Measurements from ENCODE around the gene PIK3C3. TPM values are rescaled to one million over a fixed set of nuclear protein-coding genes. Genes with fewer than 3 reads are reported as not detected.
"Not testable (repeated sequence)": the region's sequence is repeated elsewhere in the genome, so short reads cannot be mapped to it uniquely, and the experiment has no call there.

PIK3C3 gene
- total RNA-seq, 2 experiments from 2014 or later: 52.8 to 56.7 TPM

DNA sequence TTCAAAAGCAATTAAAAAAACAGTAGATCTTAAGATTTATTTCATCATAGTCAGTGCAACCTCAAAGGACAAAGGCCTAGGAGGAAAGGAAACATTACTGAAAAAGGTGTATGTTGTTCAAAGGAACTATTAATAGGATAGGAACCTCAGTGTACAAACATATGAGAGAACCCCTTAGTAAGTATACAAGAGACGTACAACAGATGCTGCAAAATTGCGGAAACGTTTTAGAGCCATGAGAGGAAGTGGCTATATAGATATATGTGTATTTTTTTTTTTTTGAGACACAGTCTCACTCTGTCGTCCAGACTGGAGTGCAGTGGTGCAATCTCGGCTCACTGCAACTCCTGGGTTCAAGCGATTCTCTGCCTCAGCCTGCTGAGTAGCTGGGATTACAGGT is 22.2 kb downstream of the PIK3C3 start:
- Mint-ChIP-seq H3K27me3 (no peaks in the 10 kb centered on the region), H3K4me1 (peaks cover 38% of the 10 kb centered on the region), H3K36me3 (peaks cover 17% of the 10 kb centered on the region), H3K9me3 (no peaks in the 10 kb centered on the region), H3K4me3 (no peak overlapping the region), H3K27ac (peak overlapping the region; percentile 8)
- no peak for DNase-seq

DNA sequence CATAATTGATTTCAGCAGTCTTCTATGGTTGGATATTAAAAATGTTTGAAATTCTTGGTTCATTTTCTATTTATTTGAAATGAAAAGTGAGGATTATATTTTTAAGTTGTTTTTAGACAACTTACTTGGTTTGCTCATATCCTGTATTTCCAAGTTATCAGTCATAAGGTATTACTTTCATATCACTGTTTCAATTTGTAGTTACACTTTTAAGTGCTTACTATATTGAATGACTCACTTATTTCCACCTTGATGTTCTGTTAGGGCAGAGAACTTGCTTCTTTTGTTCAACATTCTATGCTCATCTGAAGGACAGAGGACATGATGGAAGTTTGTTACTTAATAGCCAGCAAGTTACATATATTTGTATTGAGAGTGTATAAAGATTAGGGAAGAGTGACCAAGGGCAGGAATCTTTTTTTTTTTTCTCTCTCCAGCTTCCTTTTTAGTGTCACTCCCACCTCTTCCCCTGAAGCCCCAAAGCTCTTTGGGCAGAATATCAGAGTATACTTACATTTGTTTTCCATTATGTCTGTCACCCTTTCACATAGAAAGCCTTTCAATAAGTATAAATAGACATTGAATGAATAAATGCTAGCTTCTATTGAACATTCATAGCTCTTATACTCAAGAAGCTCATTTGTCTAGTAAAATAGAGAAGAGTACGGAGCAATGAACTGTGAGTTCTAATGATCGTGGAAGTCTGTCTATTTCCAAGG is 28.1 kb downstream of the PIK3C3 start:
- Mint-ChIP-seq H3K27me3 (no peaks in the 10 kb centered on the region), H3K27ac (peak overlapping the region; percentile 92), H3K36me3 (peaks cover 13% of the 10 kb centered on the region), H3K4me3 (peak overlapping the region; percentile 65), H3K4me1 (peaks cover 30% of the 10 kb centered on the region), H3K9me3 (no peaks in the 10 kb centered on the region)
- no peak for DNase-seq

DNA sequence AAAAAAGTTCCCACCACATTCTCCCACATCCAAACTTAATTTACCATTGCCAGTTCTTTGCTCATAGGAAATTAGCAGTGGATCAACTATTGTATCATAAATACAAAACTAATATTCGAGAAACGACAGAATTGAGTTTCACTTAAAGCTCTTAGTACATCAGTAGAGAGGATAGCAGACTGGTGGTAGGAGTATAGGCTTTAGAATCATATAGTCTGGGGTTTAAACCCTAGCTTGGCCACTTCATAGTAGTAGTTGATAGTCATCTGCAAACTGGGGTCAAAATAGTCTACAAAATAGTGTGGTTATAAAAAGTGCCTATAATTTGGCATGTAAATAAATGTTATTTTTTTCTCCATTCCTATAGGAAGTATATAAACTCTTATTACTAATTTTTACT is 30.9 kb downstream of the PIK3C3 start:
- no peak overlapping the region for H3K4me3 Mint-ChIP-seq
- no peaks in the 10 kb centered on the region for H3K9me3 Mint-ChIP-seq
- no peak for DNase-seq
- H3K27ac Mint-ChIP-seq: no peak overlapping the region
- H3K36me3 Mint-ChIP-seq: peaks cover 14% of the 10 kb centered on the region
- H3K27me3 Mint-ChIP-seq: no peaks in the 10 kb centered on the region
- peaks cover 30% of the 10 kb centered on the region for H3K4me1 Mint-ChIP-seq

DNA sequence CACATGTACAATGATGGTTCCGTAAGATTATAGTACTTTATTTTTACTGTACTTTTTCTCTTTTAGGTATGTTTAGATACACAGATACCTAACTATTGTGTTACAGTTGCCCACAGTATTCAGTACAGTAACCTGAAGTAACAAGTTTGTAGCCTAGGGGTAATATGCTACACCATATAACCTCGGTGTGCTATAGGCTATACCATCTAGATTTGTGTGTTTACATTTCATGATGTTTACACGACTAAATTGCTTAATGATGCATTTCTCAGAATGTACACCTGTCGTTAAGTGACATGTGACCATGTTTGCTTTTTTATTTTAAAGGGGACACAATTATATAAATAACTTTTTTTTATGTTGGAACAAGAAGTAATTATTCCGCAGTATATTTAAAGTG is 34.5 kb downstream of the PIK3C3 start:
- H3K4me3 Mint-ChIP-seq: no peak overlapping the region
- H3K36me3 Mint-ChIP-seq: peaks cover 29% of the 10 kb centered on the region
- H3K9me3 Mint-ChIP-seq: no peaks in the 10 kb centered on the region
- H3K27ac Mint-ChIP-seq: no peak overlapping the region
- H3K4me1 Mint-ChIP-seq: peaks cover 13% of the 10 kb centered on the region
- H3K27me3 Mint-ChIP-seq: no peaks in the 10 kb centered on the region
- DNase-seq: no peak

DNA sequence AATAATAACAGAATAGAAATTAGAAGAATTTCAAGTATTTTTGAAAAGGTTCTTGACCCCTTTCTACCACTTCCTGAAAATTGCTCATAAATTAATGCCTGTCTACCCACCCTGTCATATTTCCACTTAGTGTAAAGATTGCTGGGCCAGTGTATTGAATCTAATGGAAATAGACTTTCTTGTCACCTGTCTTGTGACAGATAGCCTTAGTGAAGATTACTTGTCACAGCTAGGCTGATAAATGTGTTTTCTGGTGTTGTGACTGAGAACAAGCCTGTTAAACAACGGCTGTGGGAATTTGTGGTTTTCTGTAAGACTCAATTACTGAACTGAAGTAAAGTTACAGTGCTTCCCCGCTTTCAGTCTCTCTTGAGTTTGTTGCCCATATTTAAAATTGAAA is 37.0 kb downstream of the PIK3C3 start:
- no peak overlapping the region for H3K4me3 Mint-ChIP-seq
- no peak for DNase-seq
- H3K36me3 Mint-ChIP-seq: peaks cover 26% of the 10 kb centered on the region
- H3K9me3 Mint-ChIP-seq: no peaks in the 10 kb centered on the region
- H3K4me1 Mint-ChIP-seq: peaks cover 4% of the 10 kb centered on the region
- no peak overlapping the region for H3K27ac Mint-ChIP-seq
- no peaks in the 10 kb centered on the region for H3K27me3 Mint-ChIP-seq

DNA sequence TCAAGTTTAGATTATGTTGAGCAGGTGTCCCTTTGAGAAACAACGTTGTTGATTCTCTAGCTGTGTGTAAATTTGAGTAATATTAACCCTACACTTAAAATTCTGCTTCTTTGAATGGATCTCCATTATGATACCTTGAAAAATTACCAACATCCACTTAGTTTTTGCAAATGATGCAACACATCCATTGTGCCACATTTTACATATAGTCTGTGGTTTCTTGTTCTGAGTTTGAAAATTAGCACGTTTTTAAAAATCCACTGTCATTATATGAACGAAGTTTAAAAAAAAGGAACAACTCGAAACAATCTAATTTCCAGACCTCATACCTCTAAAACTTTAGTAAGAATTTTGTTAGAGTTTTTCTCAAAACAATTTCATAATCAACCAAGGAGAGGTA is 37.7 kb downstream of the PIK3C3 start:
- no peak overlapping the region for H3K27ac Mint-ChIP-seq
- H3K27me3 Mint-ChIP-seq: no peaks in the 10 kb centered on the region
- H3K4me1 Mint-ChIP-seq: peaks cover 4% of the 10 kb centered on the region
- DNase-seq: no peak
- H3K36me3 Mint-ChIP-seq: peaks cover 25% of the 10 kb centered on the region
- H3K4me3 Mint-ChIP-seq: no peak overlapping the region
- H3K9me3 Mint-ChIP-seq: no peaks in the 10 kb centered on the region

DNA sequence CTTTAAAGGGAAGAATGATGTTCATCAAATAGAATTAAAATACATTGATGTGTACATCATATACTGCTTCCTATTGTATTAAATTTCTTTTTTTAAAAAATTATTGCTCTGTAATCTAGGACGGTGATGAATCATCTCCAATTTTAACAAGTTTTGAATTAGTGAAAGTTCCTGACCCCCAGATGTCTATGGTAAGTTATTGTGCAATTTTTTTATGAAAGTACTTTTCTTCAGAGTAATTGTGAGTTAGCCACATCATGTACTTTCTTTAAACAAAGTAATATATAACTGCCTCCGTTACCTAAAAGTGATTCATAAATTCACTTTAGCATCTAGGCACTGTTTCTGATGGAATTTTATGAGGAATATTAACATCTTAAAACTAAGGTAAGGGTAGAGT is 38.1 kb downstream of the PIK3C3 start:
- no peak for DNase-seq
- Mint-ChIP-seq H3K36me3 (peaks cover 23% of the 10 kb centered on the region), H3K9me3 (no peaks in the 10 kb centered on the region), H3K27me3 (no peaks in the 10 kb centered on the region), H3K27ac (peak overlapping the region; percentile 20), H3K4me3 (no peak overlapping the region), H3K4me1 (peaks cover 4% of the 10 kb centered on the region)

DNA sequence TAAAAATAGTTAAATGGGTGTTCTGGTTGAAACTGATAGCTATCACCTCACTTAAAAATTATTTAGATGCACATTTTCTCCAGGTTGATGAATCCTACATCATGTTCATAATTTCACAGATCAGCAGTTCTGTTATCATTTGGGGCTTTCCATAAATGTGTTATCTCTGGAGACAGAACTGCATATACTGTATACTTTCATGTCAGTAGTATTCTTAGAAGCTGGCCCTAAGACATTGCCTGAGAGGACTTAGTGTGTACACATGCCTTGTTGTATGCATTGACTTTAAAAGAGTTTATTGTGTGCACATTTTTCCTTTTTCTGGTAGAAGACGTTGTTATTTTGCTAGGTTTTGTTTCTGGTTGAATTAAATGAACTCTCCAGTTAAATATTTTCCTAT is 41.0 kb downstream of the PIK3C3 start:
- Mint-ChIP-seq H3K9me3 (no peaks in the 10 kb centered on the region), H3K4me3 (no peak overlapping the region), H3K27ac (no peak overlapping the region)

DNA sequence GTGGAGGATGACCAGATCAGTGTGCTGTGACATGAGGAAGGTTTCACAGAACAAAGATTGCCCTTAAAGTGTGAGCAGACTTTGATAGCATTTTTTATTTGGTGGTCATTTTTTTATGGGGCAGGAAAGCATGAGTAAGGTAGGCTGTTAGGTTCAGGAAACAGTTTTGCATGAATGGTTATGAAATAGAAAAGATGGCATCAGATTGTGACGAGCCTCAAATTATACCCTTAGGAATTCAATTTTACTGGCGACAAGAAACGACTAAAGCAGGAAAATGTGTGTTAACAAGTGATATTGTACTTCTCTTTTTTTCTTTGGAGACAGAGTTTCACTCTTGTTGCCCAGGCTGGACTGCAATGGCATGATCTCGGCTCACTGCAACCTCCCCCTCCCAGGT is 44.7 kb downstream of the PIK3C3 start:
- H3K27me3 Mint-ChIP-seq: no peaks in the 10 kb centered on the region
- no peaks in the 10 kb centered on the region for H3K4me1 Mint-ChIP-seq
- no peaks in the 10 kb centered on the region for H3K9me3 Mint-ChIP-seq
- H3K36me3 Mint-ChIP-seq: peaks cover 47% of the 10 kb centered on the region
- H3K27ac Mint-ChIP-seq: no peak overlapping the region
- no peak for DNase-seq
- no peak overlapping the region for H3K4me3 Mint-ChIP-seq

More for the DNA sequence above, 41.0 kb downstream of the PIK3C3 start:
- Mint-ChIP-seq H3K36me3 (peaks cover 41% of the 10 kb centered on the region), H3K4me1 (peaks cover 4% of the 10 kb centered on the region), H3K27me3 (no peaks in the 10 kb centered on the region)
- no peak for DNase-seq

DNA sequence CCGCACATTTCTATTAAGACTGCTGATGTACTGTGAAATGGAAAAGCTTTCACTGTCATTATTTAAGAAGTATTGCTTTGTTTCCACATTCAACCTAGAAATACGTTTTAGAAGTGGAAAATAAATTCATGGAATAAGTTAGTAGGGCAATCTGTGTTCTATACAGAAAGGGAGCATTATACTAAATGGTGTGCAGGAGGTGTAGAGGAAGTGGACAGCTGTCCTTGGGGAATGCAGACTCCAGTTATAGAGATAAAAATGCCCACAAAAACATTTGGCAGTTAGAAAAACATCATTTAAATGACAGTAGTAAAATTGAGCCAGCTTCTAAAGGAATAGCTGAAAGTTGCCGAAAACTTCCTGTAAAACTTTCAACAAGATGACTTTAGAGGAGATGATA is 46.8 kb downstream of the PIK3C3 start:
- no peak overlapping the region for H3K4me3 Mint-ChIP-seq
- H3K27ac Mint-ChIP-seq: no peak overlapping the region
- H3K4me1 Mint-ChIP-seq: peaks cover 3% of the 10 kb centered on the region
- no peaks in the 10 kb centered on the region for H3K9me3 Mint-ChIP-seq
- no peaks in the 10 kb centered on the region for H3K27me3 Mint-ChIP-seq
- peaks cover 57% of the 10 kb centered on the region for H3K36me3 Mint-ChIP-seq
- DNase-seq: no peak

DNA sequence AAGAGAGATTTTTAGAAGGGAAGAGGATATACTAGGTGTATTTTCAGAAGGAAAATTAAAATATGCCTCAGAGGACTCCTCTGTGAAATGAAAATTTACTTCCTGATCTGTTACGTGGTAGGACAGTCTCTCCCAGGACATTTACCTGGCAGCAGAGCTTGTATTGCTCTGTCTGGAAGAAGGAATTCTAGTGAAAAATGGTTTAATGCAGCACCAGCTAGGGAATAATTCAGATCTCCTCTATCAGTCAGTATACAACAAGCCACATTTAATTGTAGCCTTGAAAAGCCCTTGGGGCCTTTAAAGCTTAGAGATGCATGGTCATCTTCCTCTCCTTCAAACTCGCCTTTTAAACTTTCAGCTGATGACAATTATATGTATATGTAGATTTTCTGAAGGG is 49.6 kb downstream of the PIK3C3 start:
- H3K36me3 Mint-ChIP-seq: peaks cover 53% of the 10 kb centered on the region

DNA sequence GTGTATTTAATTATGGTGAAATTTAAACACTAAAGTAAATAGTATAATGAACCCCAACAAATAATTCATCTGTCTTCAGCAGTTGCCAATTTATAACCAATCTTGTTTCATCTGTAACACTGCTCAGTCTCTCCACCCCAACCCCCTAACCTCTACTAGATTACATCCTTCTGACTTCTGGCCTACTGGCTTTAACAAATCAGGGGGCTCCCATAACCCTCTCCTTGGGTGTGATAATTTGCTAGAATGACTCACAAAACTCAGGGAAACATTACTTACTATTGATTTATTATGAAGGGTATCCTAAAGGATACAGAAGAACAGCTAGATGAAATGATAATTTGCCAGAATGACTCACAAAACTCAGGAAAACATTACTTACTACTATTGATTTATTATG is 50.7 kb downstream of the PIK3C3 start:
- no peak for DNase-seq
- Mint-ChIP-seq H3K36me3 (peaks cover 52% of the 10 kb centered on the region), H3K9me3 (no peaks in the 10 kb centered on the region), H3K27me3 (no peaks in the 10 kb centered on the region), H3K27ac (no peak overlapping the region), H3K4me3 (no peak overlapping the region), H3K4me1 (peaks cover 13% of the 10 kb centered on the region)

More for the DNA sequence above, 49.6 kb downstream of the PIK3C3 start:
- no peaks in the 10 kb centered on the region for H3K9me3 Mint-ChIP-seq
- no peak overlapping the region for H3K4me3 Mint-ChIP-seq
- no peak for DNase-seq
- H3K4me1 Mint-ChIP-seq: peaks cover 6% of the 10 kb centered on the region
- no peaks in the 10 kb centered on the region for H3K27me3 Mint-ChIP-seq
- no peak overlapping the region for H3K27ac Mint-ChIP-seq

DNA sequence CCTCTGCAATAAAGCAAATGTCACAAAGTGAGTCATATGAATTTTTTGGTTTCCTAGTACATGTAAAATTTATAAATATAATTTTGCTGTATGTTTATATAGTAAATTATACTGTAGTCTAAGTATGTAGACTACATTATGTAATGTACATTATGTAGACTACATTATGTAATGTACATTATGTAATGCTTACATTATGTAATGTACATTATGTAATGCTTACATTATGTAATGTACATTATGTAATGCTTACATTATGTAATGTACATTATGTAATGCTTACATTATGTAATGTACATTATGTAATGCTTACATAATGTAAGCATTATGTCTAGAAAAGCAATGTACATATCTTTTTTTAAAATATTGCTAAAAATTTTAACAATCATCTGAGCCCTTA is 54.4 kb downstream of the PIK3C3 start:
- H3K27ac Mint-ChIP-seq, H3K9me3 Mint-ChIP-seq, H3K4me3 Mint-ChIP-seq, DNase-seq, H3K27me3 Mint-ChIP-seq: not testable (repeated sequence)
- Mint-ChIP-seq H3K4me1 (peaks cover 22% of the 10 kb centered on the region), H3K36me3 (peaks cover 42% of the 10 kb centered on the region)

DNA sequence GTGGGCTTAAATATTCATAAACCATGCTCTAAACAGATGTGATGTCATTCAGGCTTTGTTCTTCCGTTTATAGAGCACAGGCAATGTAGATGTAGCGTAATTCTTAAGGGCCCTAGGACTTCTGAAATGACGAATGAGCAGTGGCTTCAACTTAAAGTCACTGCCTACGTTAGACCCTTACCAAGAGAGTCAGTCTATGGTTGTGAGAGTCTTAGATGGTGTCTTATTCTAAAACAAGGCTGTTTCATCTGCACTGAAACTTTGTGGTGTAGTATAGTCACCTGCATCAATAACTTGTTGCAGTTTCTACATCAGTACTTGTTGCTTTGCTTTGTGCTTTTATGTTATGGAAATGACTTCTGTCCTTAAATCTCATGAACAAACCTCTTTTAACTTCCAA is 56.0 kb downstream of the PIK3C3 start:
- DNase-seq: no peak
- Mint-ChIP-seq H3K4me1 (peaks cover 19% of the 10 kb centered on the region), H3K27me3 (no peaks in the 10 kb centered on the region), H3K9me3 (no peaks in the 10 kb centered on the region), H3K36me3 (peaks cover 38% of the 10 kb centered on the region), H3K4me3 (no peak overlapping the region), H3K27ac (peak overlapping the region; percentile 25)

DNA sequence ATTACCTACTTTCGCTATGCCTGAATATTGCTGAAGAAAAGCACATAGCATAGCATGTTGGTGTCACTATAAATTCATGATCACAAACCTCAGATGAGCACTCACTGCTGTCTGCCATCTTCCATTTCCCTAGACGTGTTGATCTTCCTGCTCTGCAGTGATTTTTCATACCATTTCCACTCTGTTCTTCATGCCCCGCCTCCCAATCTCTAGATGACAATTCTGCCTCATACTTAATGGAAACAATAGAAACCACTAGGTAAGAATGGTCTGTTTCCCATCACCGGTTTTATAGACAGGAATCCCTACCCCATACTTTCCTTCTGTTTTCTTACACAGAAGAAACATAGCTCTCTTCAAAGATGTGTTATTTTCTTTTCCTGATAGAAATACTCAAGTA is 63.8 kb downstream of the PIK3C3 start:
- peaks cover 24% of the 10 kb centered on the region for H3K36me3 Mint-ChIP-seq
- no peak overlapping the region for H3K27ac Mint-ChIP-seq
- DNase-seq: no peak
- H3K9me3 Mint-ChIP-seq: no peaks in the 10 kb centered on the region
- H3K4me1 Mint-ChIP-seq: peaks cover 7% of the 10 kb centered on the region
- H3K27me3 Mint-ChIP-seq: no peaks in the 10 kb centered on the region
- no peak overlapping the region for H3K4me3 Mint-ChIP-seq

DNA sequence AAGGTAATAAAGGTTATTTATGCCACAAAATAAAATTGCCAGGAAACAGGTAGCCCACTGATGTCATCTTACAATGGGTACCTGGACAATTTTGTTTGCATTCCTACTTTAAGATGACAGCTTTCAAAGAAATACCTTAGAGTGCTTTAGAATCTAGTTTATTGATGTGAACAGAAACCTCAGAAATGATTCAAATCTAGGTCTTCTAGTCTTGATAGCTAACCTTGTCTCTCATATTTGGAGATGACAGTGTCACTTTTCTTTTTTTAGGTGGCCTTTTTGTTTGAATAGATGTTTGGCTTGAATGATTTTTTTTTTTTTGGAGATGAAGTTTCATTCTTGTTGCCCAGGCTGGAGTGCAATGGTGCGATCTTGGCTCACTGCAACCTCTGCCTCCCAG is 69.1 kb downstream of the PIK3C3 start:
- Mint-ChIP-seq H3K36me3 (peaks cover 13% of the 10 kb centered on the region), H3K4me3 (no peak overlapping the region), H3K27ac (no peak overlapping the region), H3K27me3 (no peaks in the 10 kb centered on the region), H3K9me3 (no peaks in the 10 kb centered on the region), H3K4me1 (peaks cover 27% of the 10 kb centered on the region)
- no peak for DNase-seq
